Caco-2 (cell line): Measurements from ENCODE around the gene IGDCC3. TPM values are rescaled to one million over a fixed set of nuclear protein-coding genes. Genes with fewer than 3 reads are reported as not detected.
"Not testable (repeated sequence)": the region's sequence is repeated elsewhere in the genome, so short reads cannot be mapped to it uniquely, and the experiment has no call there.

Experiments used
- BruUV-seq: library from RNA; stranded (reverse); fragments of 400-500 nt; replicated peaks from 2 replicates; lab custom pipeline; 2021; lab: Mats Ljungman, UMichigan
- CTCF ChIA-PET: fragments of 300-600 bp; sonication (Branson Sonifier 250); formaldehyde crosslinking; loops from one replicate; lab custom pipeline; 2022; ENCODE audit warnings: antibody characterized with exemption; lab: Charles Lee
- POLR2A ChIA-PET: fragments of 300-600 bp; sonication (Branson Sonifier 250); formaldehyde crosslinking; loops from one replicate; lab custom pipeline; 2022; ENCODE audit warnings: antibody characterized with exemption; lab: Charles Lee
- DNase-seq, 2 experiments: peaks; one replicate each; pipeline versions ENCODE4 v3.0.0 to v3.0.0-alpha.2; 2020 to 2022
- H3K27me3 ChIP-seq: replicated peaks from 2 replicates; pipeline ENCODE4 v1.6.0; 2011; ENCODE audit warnings: low read length; ENCODE audit not compliant: control insufficient read depth, insufficient read depth
- H3K36me3 ChIP-seq: 2 replicates; pipeline ENCODE4 v1.5.1; 2011; ENCODE audit warnings: low read length; ENCODE audit not compliant: control insufficient read depth, insufficient read depth
- H3K4me1 ChIP-seq: fragments of 250-450 bp; sonication (Bioruptor Pico); 2 replicates; pipeline ENCODE4 v1.5.1; 2020; ENCODE audit warnings: mild to moderate bottlenecking
- H3K4me3 ChIP-seq: 2 replicates; pipeline ENCODE4 v1.5.1; 2011; ENCODE audit warnings: low read depth, mild to moderate bottlenecking, control low read depth, low read length
- H3K9me3 ChIP-seq: fragments of 250-450 bp; sonication (Bioruptor Pico); 2 replicates; pipeline ENCODE4 v1.5.1; 2020; ENCODE audit warnings: mild to moderate bottlenecking, moderate library complexity
- H3K27ac Mint-ChIP-seq: one replicate; pipeline ENCODE4 v1.8.0; 2022; ENCODE audit warnings: mixed read lengths; ENCODE audit not compliant: unreplicated experiment
- H3K27me3 Mint-ChIP-seq: one replicate; pipeline ENCODE4 v1.8.0; 2022; ENCODE audit warnings: mixed read lengths; ENCODE audit not compliant: insufficient read depth, unreplicated experiment
- H3K36me3 Mint-ChIP-seq: one replicate; pipeline ENCODE4 v1.8.0; 2022; ENCODE audit warnings: mild to moderate bottlenecking, mixed read lengths; ENCODE audit not compliant: insufficient read depth, unreplicated experiment
- H3K4me1 Mint-ChIP-seq: one replicate; pipeline ENCODE4 v1.8.0; 2022; ENCODE audit warnings: low read depth, mixed read lengths; ENCODE audit not compliant: unreplicated experiment
- H3K4me3 Mint-ChIP-seq: one replicate; pipeline ENCODE4 v1.8.0; 2022; ENCODE audit warnings: mild to moderate bottlenecking, moderate library complexity, mixed read lengths; ENCODE audit not compliant: unreplicated experiment
- H3K9me3 Mint-ChIP-seq: one replicate; pipeline ENCODE4 v1.8.0; 2022; ENCODE audit warnings: mixed read lengths; ENCODE audit not compliant: unreplicated experiment
- CTCF ChIP-seq, 2 experiments: fragments of 200-600 bp in 1 of 2; IDR thresholded peaks; 1 replicate in 1 of 2; 2 replicates in 1 of 2; pipeline versions ENCODE4 v1.5.1 to v1.8.0; 2011 to 2022; ENCODE audit warnings: antibody characterized with exemption in 1 of 2, control low read depth in 1 of 2, inconsistent platforms in 1 of 2, low read depth in 1 of 2, low read length in 1 of 2, mild to moderate bottlenecking in 1 of 2, moderate library complexity in 1 of 2; ENCODE audit not compliant: insufficient read depth in 1 of 2, severe bottlenecking in 1 of 2, unreplicated experiment in 1 of 2
- intact Hi-C: fragments of 100-400 bp; cut with micrococcal nuclease; formaldehyde crosslinking; loops from one replicate; pipeline ENCODE4 v1.10.0; 2022; ENCODE audit not compliant: unreplicated experiment
- total RNA-seq: library from RNA; stranded (reverse); gene quantifications from 2 replicates; pipeline ENCODE4 v1.2.3, GENCODE V29; 2022

Gene IGDCC3
- total RNA-seq, 1 experiment from 2014 or later: 51.2 TPM

- POLR2A ChIA-PET: no interaction called here
Observed at GRCh38 chr15:65400760-65401610, 23.2 kb upstream of the IGDCC3 start.

GRCh38 chr15:65399997-65400396 lies 22.2 kb upstream of the IGDCC3 start:
- BruUV-seq: no TSS peak
- no peaks in the 10 kb centered on the region for H3K36me3 Mint-ChIP-seq
- no peak overlapping the region for H3K27ac Mint-ChIP-seq
- no peak for DNase-seq
- intact Hi-C loops: loop anchor here (1.0 to 2.0 kb wide), 2 partner anchors 15 to 82 kb away; no protein-coding TSS in a partner anchor
- POLR2A ChIA-PET: no interaction called here
- no peaks in the 10 kb centered on the region for H3K27me3 Mint-ChIP-seq
- Histone ChIP-seq H3K27me3 (no peaks in the 10 kb centered on the region), H3K9me3 (no peaks in the 10 kb centered on the region), H3K4me3 (no peak overlapping the region), H3K36me3 (no peaks in the 10 kb centered on the region), H3K4me1 (no peaks in the 10 kb centered on the region)
- no peaks in the 10 kb centered on the region for H3K4me1 Mint-ChIP-seq
- no peak overlapping the region for H3K4me3 Mint-ChIP-seq
- H3K9me3 Mint-ChIP-seq: no peaks in the 10 kb centered on the region
- CTCF ChIA-PET: interaction anchor here (1.0 to 2.9 kb wide), 7 partner anchors 9 to 81 kb away, joined by 3 to 22 read pairs (median 5); partner anchors contain the start of genes IGDCC3 and IGDCC4
- no peak for TF ChIP-seq CTCF (IDR thresholded peaks at IDR 0.05; ENCODE audit: insufficient read depth in 1 of 2, low read depth in 1 of 2, low read length in 1 of 2, severe bottlenecking in 1 of 2, unreplicated experiment in 1 of 2)

More at GRCh38 chr15:65400760-65401610, 23.2 kb upstream of the IGDCC3 start:
- intact Hi-C loops: loop anchor here (1.0 to 2.0 kb wide), 3 partner anchors 16 to 83 kb away; no protein-coding TSS in a partner anchor
- Histone ChIP-seq H3K4me1 (no peaks in the 10 kb centered on the region), H3K9me3 (no peaks in the 10 kb centered on the region), H3K4me3 (no peak overlapping the region), H3K27me3 (no peaks in the 10 kb centered on the region), H3K36me3 (no peaks in the 10 kb centered on the region)
- no TSS peak for BruUV-seq
- H3K36me3 Mint-ChIP-seq: no peaks in the 10 kb centered on the region
- TF ChIP-seq CTCF (IDR thresholded peaks at IDR 0.05; ENCODE audit: insufficient read depth in 1 of 2, low read depth in 1 of 2, low read length in 1 of 2, severe bottlenecking in 1 of 2, unreplicated experiment in 1 of 2): peak; percentile 60 to 86
- CTCF ChIA-PET: interaction anchor here (0.5 to 2.9 kb wide), 17 partner anchors 10 to 107 kb away, joined by 3 to 22 read pairs (median 5); partner anchors contain the start of genes IGDCC3 and IGDCC4
- peak; percentile 73 to 82 for DNase-seq
- no peaks in the 10 kb centered on the region for H3K9me3 Mint-ChIP-seq
- H3K4me1 Mint-ChIP-seq: no peaks in the 10 kb centered on the region
- H3K4me3 Mint-ChIP-seq: no peak overlapping the region
- no peaks in the 10 kb centered on the region for H3K27me3 Mint-ChIP-seq
- H3K27ac Mint-ChIP-seq: no peak overlapping the region

DNA sequence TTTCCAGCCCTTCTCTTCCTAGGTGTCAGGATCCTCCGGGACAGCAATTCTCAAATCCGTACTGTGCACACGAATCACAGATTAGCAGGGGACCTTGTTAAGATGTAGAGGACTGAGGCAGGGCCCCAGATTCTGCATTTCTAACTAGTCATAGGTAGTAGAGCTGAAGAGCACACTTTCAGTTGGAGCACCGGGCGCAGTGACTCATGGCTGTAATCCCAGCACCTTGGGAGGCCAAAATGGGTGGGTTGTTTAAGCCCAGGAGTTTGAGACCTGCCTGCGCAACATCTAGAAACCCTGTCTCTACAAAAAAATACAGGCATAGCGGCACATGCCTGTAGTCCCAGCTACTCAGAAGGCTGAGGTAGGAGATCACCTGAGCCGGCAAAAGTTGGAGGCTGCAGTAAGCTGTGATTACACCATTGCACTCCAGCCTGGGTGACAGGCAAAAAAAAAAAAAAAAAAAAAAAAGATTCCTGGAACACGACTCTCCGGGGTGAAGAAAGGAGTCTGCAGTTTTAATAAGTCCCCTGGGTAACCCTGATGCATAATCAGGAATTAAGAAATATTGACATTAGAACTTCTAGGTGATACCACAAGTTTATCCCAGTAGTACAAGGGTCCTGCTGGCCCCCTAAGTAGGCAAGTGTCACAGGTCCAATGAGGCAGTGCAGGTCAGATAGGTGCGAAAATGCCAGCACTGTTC lies 21.4 kb upstream of the IGDCC3 start:
- Histone ChIP-seq H3K4me3 (no peak overlapping the region), H3K27me3 (no peaks in the 10 kb centered on the region), H3K36me3 (no peaks in the 10 kb centered on the region), H3K9me3 (no peaks in the 10 kb centered on the region), H3K4me1 (no peaks in the 10 kb centered on the region)
- no TSS peak for BruUV-seq
- TF ChIP-seq CTCF (IDR thresholded peaks at IDR 0.05; ENCODE audit: insufficient read depth in 1 of 2, low read depth in 1 of 2, low read length in 1 of 2, severe bottlenecking in 1 of 2, unreplicated experiment in 1 of 2): no peak
- no peak for DNase-seq
- intact Hi-C loops: no loop called here
- Mint-ChIP-seq H3K4me3 (no peak overlapping the region), H3K27ac (no peak overlapping the region), H3K27me3 (no peaks in the 10 kb centered on the region), H3K9me3 (no peaks in the 10 kb centered on the region), H3K4me1 (no peaks in the 10 kb centered on the region), H3K36me3 (no peaks in the 10 kb centered on the region)
- ChIA-PET POLR2A (no interaction called here), CTCF (interaction anchor here (0.6 to 2.9 kb wide), 3 partner anchors 15 to 22 kb away, joined by 9 to 22 read pairs (median 22); partner anchors contain the start of gene IGDCC4)

DNA sequence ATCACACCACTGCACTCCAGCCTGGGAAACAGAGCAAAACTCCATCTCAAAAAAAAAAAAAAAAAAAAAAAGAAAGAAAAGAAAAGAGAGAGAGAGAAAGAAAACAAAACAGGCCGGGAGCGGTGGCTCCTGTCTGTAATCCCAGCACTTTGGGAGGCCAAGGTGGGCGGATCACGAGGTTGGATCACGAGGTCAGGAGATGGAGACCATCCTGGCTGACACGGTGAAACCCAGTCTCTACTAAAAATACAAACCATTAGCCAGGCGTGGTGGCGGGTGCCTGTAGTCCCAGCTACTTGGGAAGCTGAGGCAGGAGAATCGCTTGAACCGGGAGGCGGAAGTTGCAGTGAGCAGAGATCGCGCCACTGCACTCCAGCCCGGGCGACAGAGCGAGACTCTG lies 20.7 kb upstream of the IGDCC3 start:
- not testable (repeated sequence) for BruUV-seq

More for the DNA sequence above, 20.7 kb upstream of the IGDCC3 start:
- H3K36me3 Mint-ChIP-seq, H3K27ac Mint-ChIP-seq, H3K27me3 ChIP-seq, H3K4me3 ChIP-seq, H3K4me1 Mint-ChIP-seq, intact Hi-C loops, H3K36me3 ChIP-seq, H3K4me1 ChIP-seq, H3K9me3 ChIP-seq, H3K4me3 Mint-ChIP-seq, CTCF ChIA-PET, H3K27me3 Mint-ChIP-seq, DNase-seq, POLR2A ChIA-PET, H3K9me3 Mint-ChIP-seq: not testable (repeated sequence)
